HepG2 (cell line): ENCODE results near the gene CACNG5. TPM values are rescaled to one million over a fixed set of nuclear protein-coding genes. Genes with fewer than 3 reads are reported as not detected.

Experiments
- BHLHE40 ChIP-seq: IDR thresholded peaks from 2 replicates; pipeline ENCODE4 v1.6.1; 2011; ENCODE audit warnings: low read length, improper control_type of control experiment
- CHD2 ChIP-seq: IDR thresholded peaks from 2 replicates; pipeline ENCODE4 v1.6.1; 2011; ENCODE audit warnings: low read depth, low read length, improper control_type of control experiment
- FOSL1 ChIP-seq: sonication (generic); formaldehyde crosslinking; IDR thresholded peaks from 2 replicates; pipeline ENCODE4 v1.9.0; 2021; ENCODE audit warnings: missing genetic modification reagents, borderline replicate concordance
- HCFC1 ChIP-seq: fragments of 150-350 bp; IDR thresholded peaks from 2 replicates; pipeline ENCODE4 v1.6.1; 2014; ENCODE audit warnings: low read depth, low read length
- KAT7 ChIP-seq: IDR thresholded peaks from 2 replicates; pipeline ENCODE4 v1.6.1; 2018; ENCODE audit warnings: borderline replicate concordance, missing compliant biosample characterization
- MAFF ChIP-seq: IDR thresholded peaks from 2 replicates; pipeline ENCODE4 v1.6.1; 2011; ENCODE audit warnings: low read depth, low read length, improper control_type of control experiment
- MED1 ChIP-seq: sonication (generic); formaldehyde crosslinking; IDR thresholded peaks from 2 replicates; pipeline ENCODE4 v1.4.0; 2020; ENCODE audit warnings: missing genetic modification reagents
- MIXL1 ChIP-seq: IDR thresholded peaks from 2 replicates; pipeline ENCODE4 v1.6.1; 2016
- MTF1 ChIP-seq: sonication (generic); formaldehyde crosslinking; IDR thresholded peaks from 2 replicates; pipeline ENCODE4 v1.5.0; 2020; ENCODE audit warnings: missing genetic modification reagents
- NFRKB ChIP-seq: fragments of 450-650 bp; IDR thresholded peaks from 2 replicates; pipeline ENCODE4 v1.6.1; 2017
- POLR2G ChIP-seq: fragments of 200-400 bp; formaldehyde crosslinking; IDR thresholded peaks from 2 replicates; pipeline ENCODE4 v1.6.1; 2018; ENCODE audit warnings: mild to moderate bottlenecking, low read depth, low read length, moderate library complexity
- SOX5 ChIP-seq: IDR thresholded peaks from 2 replicates; pipeline ENCODE4 v1.6.1; 2016; ENCODE audit warnings: borderline replicate concordance
- SRSF1 ChIP-seq: fragments of 200-400 bp; formaldehyde crosslinking; optimal IDR thresholded peaks from 2 replicates; pipeline ENCODE3; 2017; ENCODE audit warnings: mild to moderate bottlenecking, low read depth, low read length, moderate library complexity
- TP53 ChIP-seq: sonication (generic); formaldehyde crosslinking; conservative IDR thresholded peaks from 2 replicates; pipeline ENCODE4 v1.4.0; 2020; ENCODE audit warnings: missing genetic modification reagents
- U2AF1 ChIP-seq: fragments of 200-400 bp; formaldehyde crosslinking; optimal IDR thresholded peaks from 2 replicates; pipeline ENCODE3; 2017; ENCODE audit warnings: mild to moderate bottlenecking, low read depth, low read length
- YEATS4 ChIP-seq: sonication (generic); formaldehyde crosslinking; IDR thresholded peaks from 2 replicates; pipeline ENCODE4 v1.4.0; 2020; ENCODE audit warnings: missing genetic modification reagents, borderline replicate concordance
- ZBTB7B ChIP-seq: sonication (generic); formaldehyde crosslinking; IDR thresholded peaks from 2 replicates; pipeline ENCODE4 v1.4.0; 2020; ENCODE audit warnings: missing genetic modification reagents
- ZNF225 ChIP-seq: sonication (generic); formaldehyde crosslinking; IDR thresholded peaks from 2 replicates; pipeline ENCODE4 v1.4.0; 2020; ENCODE audit warnings: mild to moderate bottlenecking, missing genetic modification reagents
- ZNF577 ChIP-seq: sonication (generic); formaldehyde crosslinking; IDR thresholded peaks from 2 replicates; pipeline ENCODE4 v1.4.0; 2020; ENCODE audit warnings: mild to moderate bottlenecking, low read depth, missing genetic modification reagents, borderline replicate concordance
- ZNF781 ChIP-seq: sonication (generic); formaldehyde crosslinking; IDR thresholded peaks from 2 replicates; pipeline ENCODE4 v1.5.1; 2020; ENCODE audit warnings: borderline replicate concordance, mild to moderate bottlenecking, missing genetic modification reagents; ENCODE audit errors: not compliant biosample characterization
- ZNF878 ChIP-seq: sonication (generic); formaldehyde crosslinking; IDR thresholded peaks from 2 replicates; pipeline ENCODE4 v1.8.1; 2023; ENCODE audit warnings: mild to moderate bottlenecking, missing genetic modification reagents, moderate library complexity
- polyA plus RNA-seq, 8 experiments: library from polyadenylated mRNA; depleted of rRNA in 3 of 8; stranded (reverse) in 7 of 8; unstranded in 1 of 8; fragments of >200 nt; fragmentation: Illumina TruSeq in 4 of 8; extraction: Trizol in 4 of 8; gene quantifications; 2 replicates each; pipeline versions ENCODE4 v1.2.1 to v1.2.3, GENCODE V29; 2011 to 2016; ENCODE audit warnings: low read depth in 4 of 8, missing spikeins in 1 of 8, mixed read lengths in 1 of 8; ENCODE audit not compliant: insufficient read depth in 1 of 8
- total RNA-seq, 5 experiments: library from RNA; depleted of rRNA; stranded (reverse); fragments of >200 nt; fragmentation: Illumina TruSeq; extraction: Trizol; gene quantifications; 2 replicates each; pipeline ENCODE4 v1.2.3, GENCODE V29; 2016; ENCODE audit warnings: low read depth in 1 of 5
- TF ChIP-seq, protein P1 (sequence below): sonication (generic); formaldehyde crosslinking; IDR thresholded peaks from 2 replicates; pipeline ENCODE4 v1.5.1; 2020; ENCODE audit warnings: mild to moderate bottlenecking, missing genetic modification reagents, borderline replicate concordance
- TF ChIP-seq, protein P2 (sequence below): sonication (generic); formaldehyde crosslinking; IDR thresholded peaks from 2 replicates; pipeline ENCODE4 v1.8.1; 2022; ENCODE audit warnings: mild to moderate bottlenecking, missing genetic modification reagents
- TF ChIP-seq, protein P3 (sequence below): sonication (generic); formaldehyde crosslinking; IDR thresholded peaks from 2 replicates; pipeline ENCODE4 v1.9.0; 2022; ENCODE audit warnings: missing genetic modification reagents, mild to moderate bottlenecking, borderline replicate concordance
- TF ChIP-seq, protein P4 (sequence below): sonication (generic); formaldehyde crosslinking; IDR thresholded peaks from 2 replicates; pipeline ENCODE4 v1.4.0; 2020; ENCODE audit warnings: missing genetic modification reagents

Gene CACNG5
- total and polyA plus RNA-seq, 2 of the 13 experiments (the other 11 are each of a cell fraction or from before 2014, with no cell fraction given): not detected

DNA sequence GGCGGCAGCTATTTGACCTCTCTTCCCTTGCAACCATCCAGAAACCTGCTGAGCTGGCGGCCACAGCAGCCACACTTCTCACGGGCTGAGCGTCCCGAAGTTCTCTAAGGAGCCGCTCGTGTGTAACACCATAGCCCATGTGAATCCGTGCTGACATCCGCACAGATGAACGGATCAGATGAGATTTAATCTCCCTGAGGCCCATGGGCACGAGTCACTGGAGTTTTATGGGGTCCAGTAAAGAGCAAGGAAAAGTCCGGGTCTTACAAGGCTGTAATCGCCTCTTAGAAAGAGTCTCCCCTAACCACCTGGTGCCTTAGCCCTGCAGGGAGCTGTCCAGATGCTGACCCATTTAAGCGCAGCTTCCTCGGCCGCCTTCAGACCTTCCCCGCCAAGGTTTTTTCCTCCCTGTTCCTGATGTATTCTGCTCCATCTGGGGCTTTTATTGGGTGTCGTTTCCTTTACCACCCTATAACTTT lies 5.5 kb upstream of the CACNG5 start (continued):
- no peak for TF ChIP-seq U2AF1
- TF ChIP-seq TP53: no peak
- no peak for TF ChIP-seq MTF1 (CRISPR knock-in tag)
- no peak for TF ChIP-seq KAT7
- TF ChIP-seq MED1: no peak
- no peak for TF ChIP-seq CHD2
- no peak for TF ChIP-seq SRSF1
- TF ChIP-seq, protein P1, sequence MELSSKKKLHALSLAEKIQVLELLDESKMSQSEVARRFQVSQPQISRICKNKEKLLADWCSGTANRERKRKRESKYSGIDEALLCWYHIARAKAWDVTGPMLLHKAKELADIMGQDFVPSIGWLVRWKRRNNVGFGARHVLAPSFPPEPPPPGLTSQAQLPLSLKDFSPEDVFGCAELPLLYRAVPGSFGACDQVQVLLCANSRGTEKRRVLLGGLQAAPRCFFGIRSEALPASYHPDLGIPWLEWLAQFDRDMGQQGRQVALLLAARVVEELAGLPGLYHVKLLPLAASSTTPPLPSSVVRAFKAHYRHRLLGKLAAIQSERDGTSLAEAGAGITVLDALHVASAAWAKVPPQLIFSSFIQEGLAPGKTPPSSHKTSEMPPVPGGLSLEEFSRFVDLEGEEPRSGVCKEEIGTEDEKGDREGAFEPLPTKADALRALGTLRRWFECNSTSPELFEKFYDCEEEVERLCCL (CRISPR knock-in tag): no peak
- TF ChIP-seq HCFC1: no peak
- TF ChIP-seq ZNF225 (CRISPR knock-in tag): no peak
- TF ChIP-seq MAFF: no peak
- no peak for TF ChIP-seq YEATS4 (CRISPR knock-in tag)
- TF ChIP-seq, protein P2, sequence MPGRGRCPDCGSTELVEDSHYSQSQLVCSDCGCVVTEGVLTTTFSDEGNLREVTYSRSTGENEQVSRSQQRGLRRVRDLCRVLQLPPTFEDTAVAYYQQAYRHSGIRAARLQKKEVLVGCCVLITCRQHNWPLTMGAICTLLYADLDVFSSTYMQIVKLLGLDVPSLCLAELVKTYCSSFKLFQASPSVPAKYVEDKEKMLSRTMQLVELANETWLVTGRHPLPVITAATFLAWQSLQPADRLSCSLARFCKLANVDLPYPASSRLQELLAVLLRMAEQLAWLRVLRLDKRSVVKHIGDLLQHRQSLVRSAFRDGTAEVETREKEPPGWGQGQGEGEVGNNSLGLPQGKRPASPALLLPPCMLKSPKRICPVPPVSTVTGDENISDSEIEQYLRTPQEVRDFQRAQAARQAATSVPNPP (CRISPR knock-in tag): no peak
- TF ChIP-seq FOSL1: no peak
- TF ChIP-seq, protein P3, sequence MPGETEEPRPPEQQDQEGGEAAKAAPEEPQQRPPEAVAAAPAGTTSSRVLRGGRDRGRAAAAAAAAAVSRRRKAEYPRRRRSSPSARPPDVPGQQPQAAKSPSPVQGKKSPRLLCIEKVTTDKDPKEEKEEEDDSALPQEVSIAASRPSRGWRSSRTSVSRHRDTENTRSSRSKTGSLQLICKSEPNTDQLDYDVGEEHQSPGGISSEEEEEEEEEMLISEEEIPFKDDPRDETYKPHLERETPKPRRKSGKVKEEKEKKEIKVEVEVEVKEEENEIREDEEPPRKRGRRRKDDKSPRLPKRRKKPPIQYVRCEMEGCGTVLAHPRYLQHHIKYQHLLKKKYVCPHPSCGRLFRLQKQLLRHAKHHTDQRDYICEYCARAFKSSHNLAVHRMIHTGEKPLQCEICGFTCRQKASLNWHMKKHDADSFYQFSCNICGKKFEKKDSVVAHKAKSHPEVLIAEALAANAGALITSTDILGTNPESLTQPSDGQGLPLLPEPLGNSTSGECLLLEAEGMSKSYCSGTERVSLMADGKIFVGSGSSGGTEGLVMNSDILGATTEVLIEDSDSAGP: no peak
- TF ChIP-seq ZNF781 (CRISPR knock-in tag): no peak
- no peak for TF ChIP-seq MIXL1 (CRISPR knock-in tag)
- no peak for TF ChIP-seq ZBTB7B (CRISPR knock-in tag)
- TF ChIP-seq SOX5 (CRISPR knock-in tag): no peak
- no peak for TF ChIP-seq NFRKB
- TF ChIP-seq BHLHE40: no peak
- TF ChIP-seq, protein P4, sequence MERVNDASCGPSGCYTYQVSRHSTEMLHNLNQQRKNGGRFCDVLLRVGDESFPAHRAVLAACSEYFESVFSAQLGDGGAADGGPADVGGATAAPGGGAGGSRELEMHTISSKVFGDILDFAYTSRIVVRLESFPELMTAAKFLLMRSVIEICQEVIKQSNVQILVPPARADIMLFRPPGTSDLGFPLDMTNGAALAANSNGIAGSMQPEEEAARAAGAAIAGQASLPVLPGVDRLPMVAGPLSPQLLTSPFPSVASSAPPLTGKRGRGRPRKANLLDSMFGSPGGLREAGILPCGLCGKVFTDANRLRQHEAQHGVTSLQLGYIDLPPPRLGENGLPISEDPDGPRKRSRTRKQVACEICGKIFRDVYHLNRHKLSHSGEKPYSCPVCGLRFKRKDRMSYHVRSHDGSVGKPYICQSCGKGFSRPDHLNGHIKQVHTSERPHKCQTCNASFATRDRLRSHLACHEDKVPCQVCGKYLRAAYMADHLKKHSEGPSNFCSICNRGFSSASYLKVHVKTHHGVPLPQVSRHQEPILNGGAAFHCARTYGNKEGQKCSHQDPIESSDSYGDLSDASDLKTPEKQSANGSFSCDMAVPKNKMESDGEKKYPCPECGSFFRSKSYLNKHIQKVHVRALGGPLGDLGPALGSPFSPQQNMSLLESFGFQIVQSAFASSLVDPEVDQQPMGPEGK (CRISPR knock-in tag): no peak
- no peak for TF ChIP-seq ZNF878 (CRISPR knock-in tag)
- no peak for TF ChIP-seq ZNF577 (CRISPR knock-in tag)
- no peak for TF ChIP-seq POLR2G
